Measurements from ENCODE around the gene NAT16.
"Not testable (repeated sequence)": the region's sequence is repeated elsewhere in the genome, so short reads cannot be mapped to it uniquely, and the experiment has no call there.

The NAT16 gene

DNA sequence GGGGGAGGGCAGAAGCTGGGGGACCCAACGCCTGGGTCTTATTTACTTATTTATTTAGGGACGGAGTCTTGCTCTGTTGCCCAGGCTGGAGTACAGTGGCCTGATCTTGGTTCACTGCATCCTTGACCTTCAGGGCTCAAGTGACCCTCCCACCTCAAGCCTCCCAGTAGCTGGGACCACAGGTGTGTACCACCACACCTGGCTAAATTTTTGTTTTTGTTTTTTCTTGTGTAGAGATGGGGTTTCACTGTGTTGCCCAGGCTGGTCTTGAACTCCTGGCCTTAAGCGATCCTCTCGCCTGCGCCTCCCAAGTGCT lies 22.5 kb upstream of the NAT16 start:
- DNase-seq (ENCODE audit: insufficient read length, low spot score), result no peak
- FAIRE-seq, result no peak

DNA sequence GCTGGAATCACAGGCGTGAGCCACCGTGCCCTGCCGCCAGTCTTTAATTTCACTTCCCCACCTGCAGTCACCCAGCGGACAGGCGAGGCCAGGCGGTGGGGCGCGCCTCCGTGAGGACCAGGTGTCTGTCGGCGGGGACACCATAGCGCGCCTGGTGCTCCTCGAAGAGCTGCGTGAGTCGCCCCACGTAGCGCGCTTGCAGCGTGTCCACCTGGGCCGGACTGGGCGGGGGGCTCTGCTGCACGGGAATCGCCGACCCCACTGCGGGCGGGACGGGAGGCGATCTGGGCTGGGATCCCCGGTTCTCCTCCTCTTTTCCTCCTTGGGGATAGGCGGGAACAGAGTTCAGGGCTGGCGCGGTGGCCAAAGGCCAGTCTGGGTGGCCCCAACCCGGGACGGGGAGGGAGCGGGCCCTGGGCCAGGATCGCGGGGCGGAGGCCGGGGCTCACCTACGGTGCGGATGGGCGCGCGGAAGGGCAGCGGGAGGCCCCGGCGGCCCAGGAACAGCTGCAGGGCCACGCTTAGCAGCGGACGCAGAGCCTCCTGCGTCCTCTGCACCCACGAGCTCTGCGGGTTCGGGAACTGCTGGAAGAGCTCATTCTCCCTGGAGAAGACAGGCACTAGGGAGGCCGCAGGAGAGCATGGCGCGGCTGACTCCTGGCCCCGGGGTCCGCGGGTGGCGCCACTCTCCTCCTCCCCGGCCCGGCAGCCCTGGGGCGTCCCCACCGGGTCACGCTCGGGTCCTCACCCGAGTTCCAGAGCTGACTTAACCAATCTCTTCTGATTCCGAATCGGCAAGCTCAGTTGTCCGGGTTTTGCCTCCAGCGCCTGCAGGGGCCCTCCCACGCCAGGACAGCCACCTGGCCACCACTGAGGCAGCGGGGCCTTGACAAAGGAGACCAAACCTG lies 21.9 kb upstream of the NAT16 start:
- DNase-seq (ENCODE audit: insufficient read length, low spot score) (no peak), FAIRE-seq (no peak)

DNA sequence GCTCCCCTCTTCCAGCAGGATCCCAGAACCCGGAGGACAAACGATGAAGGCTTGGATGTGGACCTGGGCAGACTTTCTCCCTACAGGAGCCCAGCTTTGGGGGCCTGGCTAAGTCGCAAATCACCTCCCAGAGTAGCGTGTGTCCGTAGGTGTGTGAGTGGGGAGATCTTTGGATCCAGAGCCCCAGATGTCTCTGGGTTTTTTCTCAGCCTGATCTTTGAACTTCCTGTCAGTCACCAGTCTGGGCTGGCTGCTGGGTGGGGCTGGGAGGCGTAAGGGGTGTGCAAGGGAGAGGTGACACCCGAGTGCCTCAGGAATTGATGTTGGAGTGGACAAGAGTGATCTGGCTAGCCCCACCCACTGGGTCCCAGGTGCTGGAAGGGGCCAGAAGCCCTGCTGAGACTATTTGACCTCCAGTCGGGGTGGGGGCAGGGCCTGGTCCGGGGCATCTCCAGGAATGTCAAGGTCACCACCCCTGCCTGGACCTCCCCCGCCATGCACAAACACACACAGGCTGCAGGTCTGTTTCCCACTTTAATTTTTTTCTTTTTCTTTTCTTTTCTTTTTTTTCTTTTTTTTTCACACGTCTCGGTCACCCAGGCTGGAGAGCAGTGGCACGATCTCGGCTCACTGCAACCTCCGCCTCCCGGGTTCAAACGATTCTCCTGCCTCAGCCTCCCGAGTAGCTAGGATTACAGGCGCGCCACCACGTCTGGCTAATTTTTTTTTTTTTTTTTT lies 20.9 kb upstream of the NAT16 start, which contains the start of gene MOGAT3:
MOGAT3 (minus strand) TSS at position 175 of the 738 bp plus-strand sequence. CDS start 182 bp downstream, outside the sequence.
- FAIRE-seq (no peak), DNase-seq (ENCODE audit: insufficient read length, low spot score) (no peak)

DNA sequence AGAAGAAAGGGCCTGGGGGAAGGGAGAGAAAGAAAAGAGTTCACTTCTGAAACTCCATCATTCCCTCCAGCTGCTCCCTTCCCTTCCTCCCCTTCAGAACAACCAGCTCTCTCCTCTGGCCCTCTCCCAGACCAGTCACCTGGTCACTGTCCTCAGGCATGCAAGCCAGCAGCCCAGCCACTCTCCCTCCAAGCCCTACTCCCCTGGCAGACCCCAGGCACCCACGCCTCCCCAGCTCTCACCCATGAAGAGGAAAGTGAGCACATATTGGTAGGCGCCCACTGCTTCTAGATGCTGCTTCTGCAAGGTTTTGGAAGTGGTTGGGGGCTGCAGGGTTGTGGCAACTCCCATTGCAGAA lies 20.4 kb upstream of the NAT16 start:
- DNase-seq (ENCODE audit: insufficient read length, low spot score) (no peak), FAIRE-seq (no peak)

DNA sequence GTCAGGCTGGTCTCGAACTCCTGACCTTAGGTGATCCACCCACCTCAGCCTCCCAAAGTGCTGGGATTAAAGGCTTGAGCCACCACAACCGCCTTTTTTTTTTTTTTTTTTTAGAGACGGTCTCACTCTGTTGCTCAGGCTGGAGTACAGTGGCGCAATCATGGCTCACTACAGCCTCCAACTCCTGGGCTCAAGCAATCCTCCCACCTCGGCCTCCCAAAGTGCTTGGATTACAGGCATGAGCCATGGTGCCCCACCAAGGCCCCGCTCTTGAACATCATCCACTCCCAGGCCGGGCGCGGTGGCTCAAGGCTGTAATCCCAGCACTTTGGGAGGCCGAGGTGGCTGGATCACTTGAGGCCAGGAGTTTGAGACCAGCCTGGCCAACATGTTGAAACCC lies 19.4 kb upstream of the NAT16 start:
- FAIRE-seq; DNase-seq (ENCODE audit: insufficient read length, low spot score): not testable (repeated sequence)

DNA sequence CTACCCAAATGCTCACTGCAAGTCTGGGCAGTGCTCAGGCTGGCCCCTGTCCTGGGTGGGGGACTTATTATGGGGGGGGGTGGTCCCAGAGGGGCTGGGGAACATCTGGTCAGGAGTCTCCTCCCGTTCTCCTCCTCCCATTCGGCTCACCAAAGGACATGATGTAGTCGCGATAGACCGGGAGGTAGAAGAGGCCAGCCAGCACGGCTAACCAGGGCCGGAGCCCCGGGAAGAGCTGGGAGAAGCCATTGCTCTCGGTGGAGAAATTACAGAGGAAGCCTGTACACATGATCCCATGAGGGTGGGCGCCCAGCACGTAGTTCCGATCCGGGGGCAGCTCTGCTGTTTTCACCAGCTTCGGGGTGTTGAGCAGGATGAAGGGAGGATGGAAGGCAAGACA lies 18.4 kb upstream of the NAT16 start:
- DNase-seq (ENCODE audit: insufficient read length, low spot score) (no peak), FAIRE-seq (no peak)

DNA sequence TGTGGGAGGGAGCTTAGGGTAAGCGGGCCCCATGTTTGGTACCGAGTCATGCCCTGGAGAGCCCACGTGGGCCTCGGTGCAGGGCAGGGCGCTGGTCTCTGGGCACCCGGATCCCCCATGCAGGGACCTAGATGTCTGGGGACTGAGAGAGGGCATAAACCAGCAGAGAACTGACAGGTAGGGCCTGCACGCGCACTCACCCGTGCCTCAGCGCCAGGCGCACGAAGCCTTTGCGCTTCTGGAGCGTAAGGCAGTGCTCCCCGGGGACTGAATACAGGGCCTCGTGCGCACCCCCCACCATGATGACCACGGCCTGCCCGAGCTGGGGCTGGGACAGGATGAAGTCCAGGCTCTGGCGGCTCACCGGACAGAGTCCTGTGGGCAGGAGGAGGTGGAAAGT lies 17.9 kb upstream of the NAT16 start:
- no peak for DNase-seq (ENCODE audit: insufficient read length, low spot score)
- no peak for FAIRE-seq

DNA sequence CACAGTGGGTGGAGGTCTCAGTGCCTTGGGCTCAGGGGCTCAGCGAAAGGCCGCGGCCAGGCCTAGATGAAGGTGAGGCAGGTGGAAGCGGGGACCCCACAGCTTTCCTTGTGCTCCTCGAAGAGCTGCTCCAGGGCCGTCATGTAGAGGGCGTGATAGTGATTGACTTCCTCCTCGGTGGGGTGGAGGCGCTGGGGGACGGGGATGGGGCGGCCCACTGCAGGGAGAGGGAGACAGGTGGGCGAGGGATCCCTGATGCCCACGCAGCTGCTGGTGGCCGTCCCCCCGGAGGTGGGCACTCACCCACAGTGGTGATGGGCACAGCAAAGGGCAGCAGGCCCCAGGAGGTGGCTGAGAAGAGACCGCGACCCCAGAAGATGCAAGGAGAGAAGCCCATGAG lies 15.8 kb upstream of the NAT16 start:
- FAIRE-seq (no peak), DNase-seq (ENCODE audit: insufficient read length, low spot score) (no peak)

DNA sequence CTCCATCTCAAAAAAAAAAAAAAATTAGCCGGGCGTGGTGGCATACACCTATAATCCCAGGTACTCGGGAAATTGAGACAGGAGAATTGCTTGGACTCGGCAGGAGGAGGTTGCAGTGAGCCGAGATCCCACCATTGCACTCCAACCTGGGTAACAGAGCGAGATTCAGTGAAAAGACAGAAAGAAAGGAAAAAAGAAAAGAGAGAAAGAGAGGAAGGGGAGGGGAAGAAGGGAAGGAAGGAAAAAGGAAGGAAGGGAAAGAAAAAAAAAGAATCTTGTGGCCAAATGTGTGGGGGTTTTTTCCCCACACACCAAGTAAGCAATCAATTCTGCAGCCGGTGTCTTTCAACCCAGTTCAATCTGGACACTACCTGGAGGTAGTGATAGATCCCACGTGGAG lies 9.0 kb upstream of the NAT16 start:
- DNase-seq (ENCODE audit: insufficient read length, low spot score), result no peak
- FAIRE-seq, result no peak

DNA sequence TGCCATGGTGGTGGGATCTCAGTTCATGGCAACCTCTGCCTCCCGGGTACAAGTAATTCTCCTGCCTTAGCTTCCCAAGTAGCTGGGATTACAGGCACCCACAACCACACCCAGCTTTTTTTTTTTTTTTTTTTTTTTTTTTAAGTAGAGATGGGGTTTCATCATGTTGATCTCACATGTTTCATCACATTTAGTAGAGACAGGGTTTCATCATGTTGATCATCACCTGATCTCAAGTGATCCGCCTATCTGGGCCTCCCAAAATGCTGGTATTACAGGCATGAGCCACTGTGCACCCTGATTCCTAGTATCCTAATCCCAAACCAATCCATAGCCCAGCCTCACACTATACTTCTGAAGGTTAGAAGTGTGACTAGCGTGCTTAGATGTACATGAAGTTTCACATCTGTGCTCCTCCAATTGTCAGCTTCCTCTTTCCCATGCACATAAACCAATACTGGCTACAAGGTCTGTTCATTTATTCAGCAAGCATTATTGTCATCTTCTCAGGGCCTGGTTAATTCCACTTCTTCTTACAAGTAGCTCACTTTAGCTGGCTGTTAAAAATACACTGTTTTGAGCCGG lies 6.8 kb upstream of the NAT16 start:
- FAIRE-seq, result no peak
- DNase-seq (ENCODE audit: insufficient read length, low spot score), result no peak

DNA sequence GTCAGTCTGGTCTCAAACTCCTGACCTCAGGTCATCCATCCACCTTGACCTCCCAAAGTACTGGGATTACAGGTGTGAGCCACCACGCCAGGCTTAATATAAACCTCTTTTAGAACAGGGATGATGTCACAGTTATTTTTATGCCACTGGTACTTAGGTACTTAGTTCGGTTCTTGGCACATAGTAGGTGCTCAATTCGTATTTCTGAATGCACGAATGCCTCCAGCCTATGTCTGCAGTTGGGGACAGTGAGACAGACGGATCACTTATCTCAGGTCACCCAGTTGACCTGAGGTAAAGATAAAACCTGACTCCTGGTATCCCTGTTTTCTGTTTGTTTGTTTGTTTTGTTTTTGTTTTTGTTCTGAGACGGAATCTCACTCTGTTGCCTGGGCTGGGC lies 6.1 kb upstream of the NAT16 start:
- DNase-seq (ENCODE audit: insufficient read length, low spot score) (no peak), FAIRE-seq (no peak)

DNA sequence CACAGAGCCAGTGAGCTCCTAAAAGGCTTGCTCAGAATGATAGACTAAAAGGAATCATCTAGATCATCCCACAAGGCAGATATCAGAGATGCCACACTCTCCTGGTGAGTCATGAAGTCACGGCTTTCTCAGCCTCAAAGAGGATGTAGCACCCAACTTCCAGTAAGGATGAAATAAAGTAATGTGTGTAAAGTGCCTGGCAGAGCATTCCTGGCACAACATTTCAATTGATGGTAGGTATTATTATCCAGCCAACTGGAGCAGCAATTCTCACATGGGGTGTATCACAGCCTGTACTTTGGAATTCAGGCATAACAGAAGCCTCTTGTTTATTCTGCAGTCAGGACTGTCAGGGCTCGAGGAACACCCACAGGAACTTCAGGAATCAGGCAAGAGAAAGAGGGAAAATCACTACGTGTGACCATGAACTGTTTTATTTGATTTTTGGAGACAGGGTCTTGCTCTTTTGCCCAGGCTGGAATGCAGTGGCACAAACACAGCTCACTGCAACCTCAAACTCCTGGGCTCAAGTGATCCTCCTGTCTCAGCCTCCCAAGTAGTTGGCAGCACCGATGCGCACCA lies 5.3 kb upstream of the NAT16 start:
- FAIRE-seq (no peak), DNase-seq (ENCODE audit: insufficient read length, low spot score) (no peak)

DNA sequence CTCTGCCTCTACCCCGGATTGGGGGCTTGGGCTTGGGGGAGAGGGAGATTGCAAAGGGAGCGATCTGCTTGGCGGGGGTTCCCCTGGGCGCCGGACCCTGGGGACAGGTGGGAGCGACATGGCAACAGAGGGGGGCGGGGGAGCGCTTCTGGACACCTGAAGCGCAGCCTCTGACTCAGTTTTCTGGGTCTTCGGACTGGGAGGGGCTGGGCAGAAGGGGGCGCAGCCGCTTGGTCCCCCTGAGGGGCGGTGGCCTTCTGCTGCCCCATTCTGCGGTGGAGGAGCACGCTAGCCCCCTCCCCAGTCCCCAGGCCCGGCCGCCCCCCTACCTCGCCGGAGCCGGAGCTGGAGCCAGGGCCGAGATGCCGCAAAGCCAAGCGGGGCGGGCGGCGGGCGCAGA lies 380 bp downstream of the NAT16 start:
- no peak for DNase-seq (ENCODE audit: insufficient read length, low spot score)
- FAIRE-seq, result no peak

DNA sequence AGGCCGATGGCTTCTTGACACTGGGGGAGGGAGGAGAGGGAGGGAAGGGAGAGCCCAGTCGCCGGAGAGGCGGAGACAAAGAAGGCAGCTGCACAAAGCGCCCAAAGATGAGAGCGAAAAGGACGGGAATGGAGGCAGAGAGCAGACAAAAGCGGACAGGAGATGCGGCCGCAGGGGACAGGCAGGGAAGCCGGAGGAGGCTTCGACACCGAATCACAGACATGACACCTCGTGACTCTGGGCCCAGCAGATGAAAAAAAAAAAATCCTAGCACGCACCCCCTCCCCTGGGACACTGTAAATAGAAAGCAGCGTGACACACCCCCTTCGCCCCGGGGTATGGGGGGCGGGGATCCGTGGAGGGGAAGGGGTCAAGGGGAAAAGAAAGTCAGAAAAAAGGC lies 976 bp downstream of the NAT16 start:
- DNase-seq (ENCODE audit: insufficient read length, low spot score), result no peak
- FAIRE-seq, result no peak

DNA sequence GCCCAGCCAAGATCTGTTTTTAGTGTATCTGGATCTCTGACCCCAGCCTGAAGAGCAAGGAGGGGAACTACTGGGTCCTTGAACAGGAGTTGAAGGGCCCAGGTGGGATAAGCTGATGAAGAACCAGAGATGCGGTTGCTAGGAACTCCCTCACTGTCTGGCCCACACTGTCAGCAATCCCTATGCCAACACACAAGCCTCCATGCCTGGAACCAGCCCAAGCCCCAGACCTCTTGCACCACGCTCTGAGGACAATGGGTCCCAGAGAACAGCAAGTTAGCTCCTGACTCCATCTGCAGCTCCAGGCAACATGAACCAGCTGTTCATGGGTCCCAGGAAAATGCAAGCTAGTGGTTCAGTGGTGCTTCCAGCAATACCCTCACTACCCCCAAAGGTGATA lies 2.4 kb downstream of the NAT16 start:
- FAIRE-seq (no peak), DNase-seq (ENCODE audit: insufficient read length, low spot score) (no peak)

DNA sequence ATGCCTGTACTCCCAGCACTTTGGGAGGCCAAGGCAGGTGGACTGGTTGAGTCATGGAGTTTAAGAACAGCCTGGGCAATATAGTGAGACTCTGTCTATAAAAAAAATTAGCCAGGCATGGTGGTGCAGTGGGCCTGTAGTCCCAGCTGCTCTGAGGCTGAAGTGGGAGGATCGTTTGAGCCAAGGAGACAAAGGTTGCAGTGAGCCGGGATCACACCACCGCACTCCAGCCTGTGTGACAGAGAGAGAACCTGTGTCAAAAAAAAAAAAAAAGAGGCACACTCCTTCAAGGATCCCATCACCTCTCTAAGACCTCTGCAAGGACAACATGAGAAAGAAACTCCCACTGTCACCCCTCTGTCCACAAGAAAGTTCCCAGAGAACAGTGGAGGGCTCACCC lies 4.4 kb downstream of the NAT16 start:
- FAIRE-seq (no peak), DNase-seq (ENCODE audit: insufficient read length, low spot score) (no peak)

DNA sequence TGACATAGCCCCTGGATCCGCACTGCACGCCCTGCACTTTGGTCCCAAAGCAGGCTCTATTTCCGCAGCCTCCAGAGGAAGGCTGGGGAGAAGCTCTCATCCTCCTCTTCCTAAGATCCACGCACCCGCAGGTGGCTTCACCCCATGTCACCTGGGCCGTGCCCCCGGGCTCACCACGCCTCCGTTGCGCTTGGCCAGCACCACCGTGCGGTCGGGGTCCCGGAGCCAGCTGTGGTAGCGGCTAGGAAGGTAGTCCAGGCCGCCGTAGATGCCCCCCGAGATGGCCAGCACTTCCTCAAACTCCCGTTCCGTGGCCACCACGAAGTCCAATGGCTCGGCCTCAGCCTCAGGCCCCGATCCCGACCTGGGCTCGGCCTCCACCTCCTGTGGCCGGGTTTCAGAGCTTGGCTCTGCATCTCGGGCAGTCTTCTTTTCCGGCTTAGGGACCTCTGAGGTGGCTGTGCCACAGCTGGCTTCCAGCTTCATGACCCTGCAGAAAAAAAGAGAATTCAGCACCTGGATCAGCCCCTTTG lies 5.7 kb downstream of the NAT16 start:
- DNase-seq (ENCODE audit: insufficient read length, low spot score) (no peak), FAIRE-seq (no peak)

DNA sequence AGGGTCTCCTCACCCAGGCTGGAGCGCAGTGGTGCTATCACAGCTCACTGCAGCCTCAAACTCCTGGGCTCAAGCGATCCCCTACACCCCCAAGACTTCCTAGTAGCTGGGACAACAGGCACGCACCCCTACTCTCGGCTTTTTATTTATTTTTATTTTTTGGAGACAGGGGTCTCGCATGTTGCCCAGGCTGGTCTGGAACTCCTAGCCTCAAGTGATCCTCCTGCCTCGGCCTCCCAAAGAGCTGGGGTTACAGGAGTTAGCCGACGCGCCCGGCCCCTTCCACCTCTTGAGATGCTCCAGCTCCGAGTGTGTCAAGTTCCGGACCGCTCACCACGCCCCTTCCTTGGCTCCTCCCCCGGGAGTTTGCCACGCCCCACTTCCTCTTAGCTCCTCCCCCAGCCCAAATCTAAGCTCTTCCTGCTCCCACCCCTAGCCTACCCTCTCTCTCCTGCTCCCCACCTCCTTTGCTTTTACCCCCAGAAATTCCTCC lies 6.3 kb downstream of the NAT16 start:
- FAIRE-seq, result peak; percentile 44
- peak; percentile 85 for DNase-seq (ENCODE audit: insufficient read length, low spot score)

DNA sequence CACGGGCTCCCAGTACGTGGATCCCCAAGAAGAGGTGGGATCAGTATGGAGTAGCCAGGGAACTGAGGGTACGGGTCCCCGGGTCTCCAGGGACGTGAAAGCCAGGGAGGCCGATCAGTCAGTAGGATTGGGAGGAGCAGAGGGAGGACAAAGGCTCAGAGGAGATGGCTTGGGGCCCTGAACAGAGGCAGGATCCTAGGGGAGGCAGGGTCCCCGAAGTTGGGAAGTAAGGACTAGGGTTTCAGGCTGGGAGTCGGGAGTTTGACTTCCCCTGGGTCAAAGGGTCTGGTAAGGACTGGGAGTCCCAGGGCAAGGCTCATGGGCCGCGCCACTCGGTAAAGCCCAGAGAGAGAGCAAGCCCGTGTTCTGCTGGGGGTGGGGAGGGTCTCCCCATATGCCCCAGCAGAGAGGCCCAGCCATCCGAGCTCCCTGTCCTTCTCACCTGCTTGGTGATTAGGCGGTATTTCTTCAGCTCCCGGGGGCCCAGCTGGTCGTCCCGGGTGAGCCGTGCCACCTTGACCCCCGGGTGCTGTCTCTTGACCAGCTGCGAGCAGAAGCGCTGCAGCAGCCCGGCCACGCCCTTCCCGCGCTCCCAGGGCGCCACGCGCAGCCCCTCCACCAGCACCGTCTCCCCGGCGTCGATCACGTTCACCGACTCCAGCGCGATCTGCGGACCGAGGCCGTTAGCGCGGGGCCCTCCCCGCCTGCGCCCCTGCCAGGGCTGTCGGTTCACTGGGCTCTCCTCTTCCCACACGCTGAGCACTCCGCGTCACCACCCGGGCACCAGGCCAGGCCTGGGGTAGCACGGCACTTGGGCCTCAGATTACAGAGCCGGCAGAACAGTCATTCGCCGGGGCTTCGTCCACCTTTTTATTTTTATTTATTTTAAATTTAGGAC lies 7.0 kb downstream of the NAT16 start:
- FAIRE-seq, result no peak
- DNase-seq (ENCODE audit: insufficient read length, low spot score), result no peak

Data from GM19239 (cell line).